HUDEP-2 (cell line): ENCODE results near the gene SAA2.
"Not testable (repeated sequence)": the region's sequence is repeated elsewhere in the genome, so short reads cannot be mapped to it uniquely, and the experiment has no call there.

Source experiments
- DNase-seq, 76 experiments: peaks; one replicate each; lab custom pipeline; 2025; ENCODE audit not compliant: unreplicated experiment in 76 of 76; lab: John Stamatoyannopoulos, UW

Gene SAA2

DNA sequence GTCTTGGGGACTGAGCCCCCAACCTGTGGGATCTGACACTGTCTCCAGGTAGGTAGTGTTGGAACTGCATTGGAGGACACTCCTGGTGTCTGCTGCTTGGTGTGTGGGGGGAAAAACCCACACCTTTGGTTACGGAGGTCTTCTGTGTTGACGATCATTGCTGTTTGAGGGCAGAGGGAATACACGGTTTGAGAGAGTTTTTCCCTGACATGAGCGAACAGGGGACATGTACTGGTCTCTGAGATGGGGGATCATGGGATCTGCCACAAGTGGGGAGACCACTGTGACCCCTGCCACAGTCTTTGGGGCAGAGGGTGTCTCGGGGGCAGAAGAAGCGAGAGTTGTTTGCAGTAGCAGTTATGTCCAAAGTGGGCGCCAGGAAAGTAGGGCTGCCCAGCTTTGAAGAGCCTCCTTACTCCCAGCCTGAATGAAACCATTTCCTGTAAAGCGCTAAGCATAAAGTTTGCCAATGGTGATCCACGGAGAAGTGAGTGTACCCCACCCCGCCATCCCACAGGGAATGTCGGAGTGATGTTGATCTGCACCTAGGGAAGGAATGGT, 5.4 kb upstream of the SAA2 start:
- no peak for DNase-seq

GRCh38 chr11:18253233-18253632, 4.8 kb upstream of the SAA2 start:
- no peak for DNase-seq

GRCh38 chr11:18247191-18247581, 1.3 kb downstream of the SAA2 start:
- DNase-seq: not testable (repeated sequence)

DNA sequence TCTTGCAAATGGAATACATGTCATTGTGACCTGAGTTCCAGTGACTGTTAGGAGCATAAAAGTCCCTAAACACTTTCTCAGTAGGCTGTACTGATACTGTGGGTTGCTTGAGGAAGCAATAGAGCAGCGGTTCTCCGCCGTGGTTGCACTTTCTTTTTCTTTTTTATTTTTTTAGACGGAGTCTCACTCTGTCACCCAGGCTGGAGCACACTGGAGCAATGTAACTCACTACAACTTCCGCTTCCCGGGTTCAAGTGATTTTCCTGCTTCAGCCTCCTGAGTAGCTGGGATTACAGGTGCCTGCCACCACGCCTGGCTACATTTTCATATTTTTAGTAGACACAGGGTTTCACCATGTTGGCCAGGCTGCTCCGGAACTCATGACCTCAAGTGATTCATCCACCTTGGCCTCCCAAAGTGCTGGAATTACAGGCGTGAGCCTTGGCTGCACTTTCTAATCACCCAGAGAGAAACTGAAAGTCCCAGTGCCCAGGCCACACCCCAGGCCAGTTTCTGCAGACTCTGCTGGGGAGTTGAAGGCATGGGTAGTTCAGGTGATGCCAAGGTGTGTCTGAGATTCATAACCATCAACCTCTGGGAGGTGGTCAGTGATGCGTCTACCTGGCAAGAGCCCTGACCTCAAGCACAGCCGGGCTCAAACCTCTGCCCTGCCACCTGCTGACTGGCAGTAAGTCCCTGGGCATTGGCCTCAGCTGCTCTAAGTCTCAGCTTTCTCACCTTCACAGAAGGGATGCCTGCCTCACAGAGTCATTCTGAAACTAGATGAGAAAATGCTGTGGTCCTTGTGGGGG, 1.9 kb downstream of the SAA2 start:
- DNase-seq: not testable (repeated sequence)

- no peak for DNase-seq
These were observed 3.1 kb downstream of the SAA2 start for GRCh38 chr11:18245396-18245795.

DNA sequence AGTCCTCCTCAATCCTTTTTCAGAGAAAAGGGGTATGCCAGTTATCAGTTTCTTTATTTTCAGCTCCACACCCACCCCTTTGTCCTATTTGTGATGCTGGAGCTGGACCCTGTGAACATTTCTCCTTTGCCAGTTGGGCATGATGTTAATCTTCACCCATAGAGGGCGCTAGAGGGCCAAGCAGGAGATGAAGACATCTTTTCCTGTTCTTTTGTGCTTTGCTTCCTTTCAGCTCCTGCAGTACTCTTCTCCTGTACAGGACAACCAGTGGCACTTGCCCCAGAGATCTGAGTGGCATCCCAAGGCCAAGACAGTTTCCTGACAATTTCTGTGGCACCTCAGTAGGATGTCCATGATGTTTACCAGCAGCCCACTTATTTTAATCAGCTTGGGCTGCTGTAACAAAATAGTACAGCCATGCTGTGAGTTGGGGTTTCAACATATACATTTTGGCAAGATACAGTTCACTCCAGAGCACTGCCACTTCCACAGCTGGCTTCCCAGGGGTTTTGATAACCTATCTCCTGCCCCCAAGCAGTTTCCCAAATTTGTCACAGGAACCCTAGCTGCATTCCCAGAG, 4.6 kb downstream of the SAA2 start:
- DNase-seq: peak in 59 of 76 experiments; percentile 2 to 73 (median 32)

- DNase-seq: no peak
These were observed 8.8 kb downstream of the SAA2 start for GRCh38 chr11:18239655-18240054.

DNA sequence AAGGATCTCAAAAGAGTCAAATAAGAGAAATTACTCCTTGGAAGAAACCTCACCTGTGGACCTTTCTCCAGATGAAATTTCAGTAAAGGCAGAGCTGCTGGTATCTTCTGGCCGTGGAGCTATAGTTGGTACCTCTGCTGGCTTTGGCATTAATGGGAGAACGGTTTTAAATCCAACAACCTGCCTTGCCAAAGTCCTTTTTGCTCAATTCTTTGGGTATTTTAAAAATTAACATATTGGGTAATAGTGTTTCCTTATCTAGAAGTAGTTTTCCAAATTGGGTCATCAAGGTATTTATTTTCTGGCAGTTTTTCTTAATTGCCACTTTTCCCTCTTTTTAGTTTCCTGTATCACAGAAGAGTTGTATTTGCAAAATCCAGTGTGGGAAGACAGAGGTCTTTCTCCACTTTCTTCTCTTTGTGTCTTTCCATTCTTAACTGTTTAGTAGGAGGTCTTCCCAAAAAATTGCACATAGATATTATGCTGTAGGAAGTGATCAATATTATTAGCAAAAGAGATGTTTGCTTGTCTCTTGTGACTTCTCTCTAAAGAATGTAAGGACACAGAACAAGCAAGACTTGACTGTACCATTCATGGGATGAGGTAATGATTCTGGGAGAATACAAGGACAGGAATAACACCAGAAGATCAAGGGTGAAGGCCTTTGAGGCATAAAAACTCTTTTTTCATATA, 11.7 kb downstream of the SAA2 start, which contains the start of gene SAA4:
TSS of gene SAA4 (minus strand) at position 139 of the 693 bp plus-strand sequence. CDS start 876 bp downstream, outside the sequence.
- no peak for DNase-seq

DNA sequence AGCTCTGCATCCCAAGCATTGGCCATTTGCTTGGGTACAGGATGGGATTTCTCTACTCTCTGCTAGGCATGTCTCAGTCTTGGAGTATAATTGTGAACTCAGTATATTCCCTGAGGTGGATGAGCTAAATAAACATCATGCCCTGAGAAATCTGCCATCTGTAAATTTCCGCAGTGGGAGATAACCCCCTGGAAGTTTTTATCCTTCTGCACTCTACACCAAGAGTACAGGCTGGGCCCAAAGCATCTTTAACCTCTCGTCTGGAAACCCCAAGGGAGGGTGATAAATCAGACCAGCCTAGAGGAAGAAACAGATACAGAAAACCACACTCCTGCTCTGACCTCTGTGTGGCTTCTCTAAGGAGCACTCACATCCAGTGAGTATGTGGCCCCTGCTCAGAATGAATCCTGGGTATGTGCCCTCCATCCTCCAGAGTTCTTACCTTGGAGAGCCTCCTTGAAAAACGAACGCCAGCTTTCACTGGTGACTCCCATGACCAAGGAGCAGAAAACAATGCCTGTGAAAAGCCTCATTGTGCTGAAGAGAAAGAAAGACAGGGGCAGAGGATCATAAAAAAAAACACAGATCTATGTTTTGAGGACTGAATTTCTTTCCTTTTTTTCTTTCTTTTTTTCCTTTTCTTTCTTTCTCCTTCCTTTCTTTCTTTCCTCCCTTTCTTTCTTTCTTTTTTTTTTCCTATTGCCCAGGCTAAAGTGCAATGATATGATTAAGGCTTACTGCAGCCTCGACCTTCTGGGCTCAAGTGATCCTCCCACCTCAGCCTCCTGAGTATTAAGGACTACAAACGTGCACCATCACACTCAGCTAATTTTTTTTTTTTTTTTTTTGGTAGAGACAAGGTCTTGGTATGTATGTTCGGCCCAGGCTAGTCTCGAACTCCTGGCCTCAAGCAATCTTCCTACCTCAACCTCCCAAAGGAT, 12.8 kb downstream of the SAA2 start:
- no peak for DNase-seq

DNA sequence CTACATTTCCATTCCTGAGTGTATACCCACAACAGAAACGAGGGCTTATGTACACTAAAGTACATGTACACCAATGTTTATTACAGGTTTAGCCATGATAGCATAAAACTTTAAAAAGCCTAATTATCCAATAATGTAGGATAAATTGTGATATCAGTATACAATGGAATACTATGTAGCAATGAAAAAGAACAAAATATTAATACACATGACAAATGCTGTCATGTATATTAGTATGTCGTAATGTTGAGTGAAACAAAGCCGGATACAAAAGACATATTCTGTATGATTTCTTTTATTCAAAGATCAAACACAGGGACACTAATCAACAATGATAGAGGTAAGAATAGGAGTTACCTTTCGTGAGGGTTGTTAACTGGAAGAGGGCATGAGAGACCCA, 14.6 kb downstream of the SAA2 start:
- no peak for DNase-seq

DNA sequence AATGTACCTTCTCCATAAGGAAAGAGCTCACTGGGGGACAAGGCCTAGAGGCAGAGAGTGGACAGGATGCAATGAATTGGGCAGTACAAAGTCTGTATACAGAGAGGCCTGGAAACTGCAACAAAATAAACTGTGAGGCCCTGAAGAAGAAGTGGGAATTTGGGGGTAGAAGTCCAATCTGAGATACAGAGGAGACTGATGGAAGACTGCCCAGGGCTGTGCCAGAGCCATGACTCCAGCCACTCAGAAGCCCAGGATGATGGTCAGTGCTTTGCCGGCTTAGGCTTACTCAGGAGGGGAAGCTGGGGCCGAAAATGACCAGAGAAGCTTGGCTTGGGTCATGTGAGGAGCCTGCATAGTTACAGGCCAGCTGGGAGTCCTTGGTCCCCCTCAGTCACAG, 17.6 kb downstream of the SAA2 start:
- no peak for DNase-seq

DNA sequence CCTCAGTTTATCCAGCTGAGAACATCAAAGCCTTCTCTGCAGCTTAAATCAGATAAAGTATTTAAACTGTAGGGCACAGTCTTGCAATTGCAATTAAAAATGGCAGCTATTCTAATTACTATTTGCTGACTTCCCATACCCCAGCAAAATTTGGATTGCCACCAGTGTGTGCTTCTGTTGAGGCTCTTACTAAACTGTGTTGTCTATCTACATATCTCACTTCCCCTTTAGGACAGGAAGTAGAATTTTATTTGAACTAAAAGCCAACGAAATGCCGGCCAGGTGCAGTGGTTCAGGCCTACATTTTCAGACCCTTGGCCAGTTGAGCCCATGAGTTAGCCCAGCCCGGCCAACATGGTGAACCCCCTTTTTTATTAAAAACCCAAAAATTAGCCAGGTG, 19.0 kb downstream of the SAA2 start:
- DNase-seq: no peak

DNA sequence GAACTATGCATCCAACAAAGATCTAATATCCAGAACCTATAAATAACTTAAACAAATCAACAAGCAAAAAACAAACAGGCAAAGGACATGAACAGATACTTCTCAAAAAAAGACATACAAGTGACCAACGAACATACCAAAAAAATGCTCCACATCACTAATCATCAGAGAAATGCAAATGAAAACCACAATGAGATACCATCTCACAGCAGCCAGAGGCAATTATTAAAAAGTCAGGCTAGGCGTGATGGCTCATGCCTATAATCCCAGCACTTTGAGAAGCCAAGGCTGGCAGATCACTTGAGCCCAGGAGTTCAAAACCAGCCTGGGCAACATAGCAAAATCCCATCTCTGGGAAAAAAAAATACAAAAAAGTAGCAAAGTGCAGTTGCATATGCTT, 22.6 kb downstream of the SAA2 start:
- DNase-seq: no peak

- DNase-seq: no peak
These were observed 24.7 kb downstream of the SAA2 start for GRCh38 chr11:18223591-18224387.

DNA sequence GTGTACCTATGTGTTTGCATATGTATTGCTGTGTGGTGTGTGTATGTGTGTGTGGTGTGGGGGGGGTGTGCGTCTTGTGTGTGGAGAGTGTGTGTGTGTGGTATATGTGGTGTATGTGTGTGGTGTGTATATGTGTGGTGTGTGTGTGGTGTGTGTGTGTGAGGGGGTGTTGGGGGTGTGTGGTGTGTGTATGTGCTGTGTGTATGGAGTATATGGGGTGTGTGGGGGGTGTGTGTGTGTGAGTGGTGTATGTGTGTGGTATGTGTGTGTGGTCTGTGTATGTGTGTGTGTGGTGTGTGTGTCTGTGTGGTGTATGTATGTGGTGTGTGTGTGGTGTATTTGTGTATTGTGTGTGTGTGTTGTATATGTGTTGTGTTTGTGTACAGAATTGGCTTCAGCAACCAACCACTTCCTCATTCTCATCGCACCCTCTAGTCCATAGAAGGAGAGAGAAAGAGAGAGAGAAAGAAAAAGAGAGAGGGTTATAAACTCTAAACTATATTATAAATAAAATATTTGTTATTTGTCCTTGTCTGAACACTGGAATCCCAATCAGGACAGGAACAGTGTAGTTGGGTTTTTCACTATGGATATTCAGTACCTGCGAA, 25.6 kb downstream of the SAA2 start:
- no peak for DNase-seq

DNA sequence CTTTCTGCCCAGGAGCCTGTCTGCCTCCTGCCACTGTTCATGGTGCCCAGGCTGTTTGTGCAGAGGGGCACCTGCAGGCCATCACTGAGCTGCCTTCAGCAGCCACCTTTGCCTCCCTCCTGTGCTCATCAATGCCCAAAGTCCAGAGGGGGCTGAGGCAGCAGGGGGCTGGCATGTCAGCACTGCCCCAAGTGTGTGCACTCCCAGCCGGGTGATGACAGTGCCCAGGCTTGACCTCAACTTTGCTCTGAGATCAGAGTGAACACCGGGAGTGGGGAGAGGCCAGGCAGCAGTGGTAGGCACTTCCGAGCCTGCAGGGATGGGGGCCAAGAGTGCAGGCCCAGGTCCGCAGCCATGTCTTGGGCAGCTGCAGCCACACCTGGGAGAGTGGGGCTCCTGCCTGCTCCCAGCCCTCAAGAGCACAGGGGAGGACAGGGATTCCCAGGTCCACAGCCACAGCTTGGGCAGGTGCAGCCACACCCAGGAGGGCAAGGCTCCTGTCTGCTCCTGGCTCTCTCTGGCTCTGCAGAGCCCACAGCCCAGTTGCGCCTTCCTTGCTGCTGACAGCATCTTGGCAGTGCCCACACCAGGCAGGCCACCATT, 27.1 kb downstream of the SAA2 start:
- no peak for DNase-seq

DNA sequence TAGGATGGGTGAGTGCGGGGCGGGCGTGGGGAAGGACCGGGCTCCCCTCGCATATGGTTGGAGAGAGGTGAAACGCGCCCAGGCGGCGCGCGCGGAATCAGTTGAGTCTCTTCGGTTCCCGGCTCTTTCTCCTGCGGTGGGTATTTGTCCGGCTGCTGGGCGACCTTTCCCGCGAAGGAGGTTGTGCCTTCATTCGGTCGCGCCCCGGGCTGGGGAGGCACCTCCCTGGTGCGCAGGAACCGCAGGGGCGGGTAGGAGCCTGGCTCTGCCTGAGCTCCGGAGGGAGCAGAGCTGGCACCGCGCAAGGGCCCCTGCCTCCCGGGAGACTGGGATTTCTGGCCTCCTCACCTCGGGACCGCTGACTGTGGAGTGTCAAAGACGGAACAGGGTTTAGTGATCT, 39.4 kb downstream of the SAA2 start:
- DNase-seq: no peak

DNA sequence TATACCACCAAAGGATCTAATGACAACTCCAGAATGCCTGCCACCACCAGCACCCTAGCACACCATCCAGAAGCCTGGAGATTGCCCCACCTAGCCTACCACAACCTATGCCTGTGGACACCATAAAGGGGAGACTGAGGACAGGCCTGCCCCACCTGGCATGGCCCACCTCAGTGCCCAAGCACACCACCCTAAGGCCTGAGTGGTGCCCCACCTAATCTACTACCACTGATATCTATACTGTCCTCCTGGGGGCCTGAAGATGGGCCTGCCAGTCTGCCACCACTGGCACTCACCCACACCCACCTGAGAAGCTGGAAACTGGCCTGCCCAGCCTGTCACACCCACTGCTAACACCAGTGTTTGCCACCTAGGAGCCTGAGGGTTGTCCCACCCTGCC, 43.7 kb downstream of the SAA2 start:
- DNase-seq: no peak

DNA sequence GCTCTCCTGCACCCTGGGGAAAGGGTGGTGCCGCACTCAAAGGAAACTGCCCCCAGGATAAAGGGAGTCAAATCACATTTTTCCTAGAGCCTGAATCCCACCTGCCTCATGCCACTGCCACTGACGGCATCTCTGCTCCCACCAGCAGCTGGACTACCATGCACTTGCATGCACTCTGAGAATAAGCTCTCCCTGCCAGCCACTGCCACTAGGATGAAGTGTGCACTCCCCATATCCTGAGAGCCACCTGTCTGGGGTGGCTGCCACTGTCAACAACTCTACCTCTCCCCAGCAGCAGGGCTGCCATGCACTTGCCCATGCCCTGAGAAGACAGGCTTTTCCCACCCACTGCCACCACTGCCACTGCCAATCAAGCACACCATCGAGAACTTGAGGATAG, 44.2 kb downstream of the SAA2 start:
- DNase-seq: no peak
